H1 (cell line): Measurements from ENCODE around the gene ASAP2.

Source experiments
- CTBP2 ChIP-seq: IDR thresholded peaks from 2 replicates; pipeline ENCODE4 v1.7.0; 2011; ENCODE audit warnings: borderline replicate concordance, mild to moderate bottlenecking, moderate library complexity, mixed read lengths, low read length; ENCODE audit not compliant: insufficient read depth, insufficient read length
- EZH2 ChIP-seq: fragments of 200-600 bp; sonication (generic); IDR thresholded peaks from 2 replicates; pipeline ENCODE4 v1.7.1; 2012; ENCODE audit warnings: low read depth, mild to moderate bottlenecking, moderate library complexity, low read length, inconsistent platforms; ENCODE audit not compliant: severe bottlenecking
- MAFK ChIP-seq: IDR thresholded peaks from 2 replicates; pipeline ENCODE4 v1.6.1; 2012; ENCODE audit warnings: low read depth, mild to moderate bottlenecking, improper control_type of control experiment, low read length
- RBBP5 ChIP-seq: IDR thresholded peaks from 2 replicates; pipeline ENCODE4 v1.7.1; 2012; ENCODE audit warnings: low read depth, mild to moderate bottlenecking, inconsistent platforms, low read length, moderate library complexity, borderline replicate concordance

GRCh38 chr2:9329497-9329896, 122.9 kb downstream of the ASAP2 start:
- TF ChIP-seq CTBP2 = no peak
- no peak for TF ChIP-seq EZH2
- TF ChIP-seq MAFK = no peak
- TF ChIP-seq RBBP5 = no peak
